Common myeloid progenitor, CD34-positive (primary cell): Measurements from ENCODE around the gene CHMP1A.

Experiments used
- CTCF ChIA-PET: fragments of 350-600 bp; sonication (Branson Sonifier 250); formaldehyde crosslinking; loops from one replicate; lab custom pipeline; 2021; ENCODE audit warnings: antibody characterized with exemption; lab: Charles Lee
- POLR2A ChIA-PET: fragments of 350-600 bp; sonication (Branson Sonifier 250); formaldehyde crosslinking; loops from one replicate; lab custom pipeline; 2021; ENCODE audit warnings: antibody characterized with exemption; lab: Charles Lee
- DNase-seq, 3 donors: peaks; one replicate each; pipeline versions ENCODE4 v3.0.0 to v3.0.0-alpha.2; 2013
- H3K27ac ChIP-seq, 2 experiments: 1 replicate in 1 of 2; 2 replicates in 1 of 2; pipeline ENCODE4 v1.7.0; 2013; ENCODE audit warnings: inconsistent platforms in 2 of 2, low read length in 2 of 2, mild to moderate bottlenecking in 2 of 2, low read depth in 1 of 2, moderate library complexity in 1 of 2; ENCODE audit not compliant: severe bottlenecking in 2 of 2, insufficient read depth in 1 of 2, poor library complexity in 1 of 2
- H3K27me3 ChIP-seq, 5 experiments: replicated peaks in 2 of 5; 1 replicate in 3 of 5; 2 replicates in 2 of 5; pipeline versions ENCODE4 v1.6.1 to v1.7.0; 2013; ENCODE audit warnings: low read length in 4 of 5, mild to moderate bottlenecking in 2 of 5, moderate library complexity in 2 of 5, inconsistent platforms in 1 of 5; ENCODE audit not compliant: insufficient read depth in 5 of 5, control insufficient read depth in 4 of 5
- H3K36me3 ChIP-seq, 4 experiments: 1 replicate in 2 of 4; 2 replicates in 2 of 4; pipeline versions ENCODE4 v1.6.1 to v1.7.0; 2013; ENCODE audit warnings: low read length in 3 of 4, control low read depth in 1 of 4, mild to moderate bottlenecking in 1 of 4; ENCODE audit not compliant: control insufficient read depth in 4 of 4, insufficient read depth in 4 of 4
- H3K4me1 ChIP-seq, 4 experiments: 1 replicate in 3 of 4; 2 replicates in 1 of 4; pipeline versions ENCODE4 v1.6.1 to v1.7.1; 2013; ENCODE audit warnings: low read length in 3 of 4, mild to moderate bottlenecking in 3 of 4, control low read depth in 1 of 4, inconsistent platforms in 1 of 4, moderate library complexity in 1 of 4; ENCODE audit not compliant: control insufficient read depth in 4 of 4, insufficient read depth in 4 of 4; ENCODE audit errors: control extremely low read depth in 1 of 4
- H3K4me3 ChIP-seq, 7 experiments: 1 replicate in 4 of 7; 2 replicates in 3 of 7; pipeline versions ENCODE4 v1.5.1 to v1.7.0; 2013; ENCODE audit warnings: mild to moderate bottlenecking in 7 of 7, low read length in 6 of 7, moderate library complexity in 6 of 7, inconsistent platforms in 2 of 7, low read depth in 2 of 7, control low read depth in 1 of 7; ENCODE audit not compliant: insufficient read depth in 4 of 7, control insufficient read depth in 1 of 7; ENCODE audit errors: extremely low read depth in 1 of 7
- H3K9me3 ChIP-seq, 5 experiments: 1 replicate in 4 of 5; 2 replicates in 1 of 5; pipeline versions ENCODE4 v1.6.1 to v1.7.1; 2013; ENCODE audit warnings: low read length in 4 of 5, mild to moderate bottlenecking in 2 of 5, inconsistent platforms in 1 of 5, low read depth in 1 of 5, moderate library complexity in 1 of 5; ENCODE audit not compliant: control insufficient read depth in 4 of 5, insufficient read depth in 2 of 5; ENCODE audit errors: control extremely low read depth in 1 of 5
- WGBS: methylation state at CpG from one replicate; pipeline ENCODE4 v1.1.5; 2013; ENCODE audit not compliant: insufficient coverage; 5-methylcytosine and 5-hydroxymethylcytosine counted together

CHMP1A gene

DNA sequence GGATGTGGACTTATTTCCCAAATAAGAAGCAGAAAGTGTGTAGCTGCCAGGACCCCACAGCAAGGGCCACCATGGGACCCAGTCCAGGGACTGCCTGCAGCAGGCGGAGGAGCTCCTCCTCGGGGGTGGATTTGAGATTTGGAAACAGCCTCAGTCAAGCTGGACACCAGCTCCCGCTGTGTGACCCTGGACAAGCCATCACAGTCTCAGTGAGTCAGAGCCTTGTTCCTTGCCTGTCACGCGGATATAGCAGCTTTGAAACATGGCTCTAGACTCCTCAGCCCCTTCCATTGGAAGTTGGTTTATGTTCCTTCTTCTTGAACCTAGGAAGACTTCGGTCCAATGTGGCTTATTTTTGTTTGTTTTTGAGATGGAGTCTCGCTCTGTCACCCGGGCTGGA is 56.6 kb downstream of the CHMP1A start:
- no peak overlapping the region for H3K4me3 ChIP-seq
- H3K9me3 ChIP-seq: no peaks in the 10 kb centered on the region
- no peaks in the 10 kb centered on the region for H3K27me3 ChIP-seq
- POLR2A ChIA-PET: no interaction called here
- no peaks in the 10 kb centered on the region for H3K36me3 ChIP-seq
- WGBS: 88% methylated on average over 3 of the region's 8 CpGs
- H3K27ac ChIP-seq: no peak overlapping the region
- CTCF ChIA-PET: interaction anchor here (0.9 to 1.9 kb wide), 3 partner anchors 8 to 11 kb away, joined by 3 to 7 read pairs (median 3); no protein-coding TSS in a partner anchor
- peaks cover 0 to 15% (median 10%) of the 10 kb centered on the region in 4 experiments for H3K4me1 ChIP-seq
- DNase-seq: no peak

DNA sequence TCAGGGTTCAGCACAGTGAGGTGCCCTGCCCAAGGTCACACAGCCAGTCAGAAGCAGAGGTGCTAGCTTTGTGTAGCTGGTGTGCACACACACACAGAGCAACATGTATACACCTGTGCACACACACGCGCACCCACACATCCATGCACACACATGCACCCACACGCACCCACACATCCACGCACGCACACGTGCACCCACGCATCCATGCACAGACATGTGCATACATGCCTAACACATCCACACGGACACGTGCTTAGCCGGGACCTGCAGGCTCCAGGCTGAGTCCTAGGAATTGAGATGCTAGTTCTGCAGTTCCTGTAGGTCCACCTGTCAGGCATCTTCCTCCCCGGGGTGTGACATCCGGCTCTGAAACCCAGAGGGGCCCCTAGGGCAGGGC is 57.1 kb downstream of the CHMP1A start:
- Histone ChIP-seq H3K36me3 (no peaks in the 10 kb centered on the region), H3K4me3 (no peak overlapping the region), H3K27ac (no peak overlapping the region), H3K9me3 (no peaks in the 10 kb centered on the region), H3K27me3 (no peaks in the 10 kb centered on the region), H3K4me1 (peaks cover 0 to 15% (median 10%) of the 10 kb centered on the region in 4 experiments)
- WGBS: 88% methylated on average over 12 of the region's 12 CpGs
- ChIA-PET CTCF (interaction anchor here (0.9 to 1.9 kb wide), 3 partner anchors 8 to 11 kb away, joined by 3 to 7 read pairs (median 3); no protein-coding TSS in a partner anchor), POLR2A (no interaction called here)
- no peak for DNase-seq

DNA sequence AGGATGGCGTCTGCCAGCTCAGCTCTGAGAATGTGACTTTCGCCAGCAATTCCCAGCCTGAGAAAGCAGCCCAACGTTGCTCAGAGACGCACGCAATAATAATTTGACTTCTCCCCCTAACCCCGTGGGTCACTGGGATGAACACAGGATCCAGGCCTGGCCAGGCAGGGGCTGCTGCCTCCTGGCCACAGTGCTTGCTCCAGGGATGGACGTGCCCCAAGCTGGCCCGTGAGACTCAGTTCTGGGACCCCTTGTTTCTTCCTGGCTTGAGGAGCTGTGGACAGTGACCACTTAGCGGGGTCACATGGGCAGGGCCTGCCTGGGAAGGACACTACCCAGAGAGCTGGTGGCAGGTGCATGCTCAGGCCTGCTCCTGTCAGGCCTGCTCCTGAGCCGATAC is 57.6 kb downstream of the CHMP1A start:
- Histone ChIP-seq H3K9me3 (no peaks in the 10 kb centered on the region), H3K4me3 (no peak overlapping the region), H3K27me3 (no peaks in the 10 kb centered on the region), H3K36me3 (no peaks in the 10 kb centered on the region), H3K4me1 (peaks cover 0 to 15% (median 10%) of the 10 kb centered on the region in 4 experiments), H3K27ac (no peak overlapping the region)
- 98% methylated on average over 10 of the region's 10 CpGs for WGBS
- DNase-seq: no peak
- POLR2A ChIA-PET: no interaction called here
- CTCF ChIA-PET: interaction anchor here (0.8 to 1.9 kb wide), 3 partner anchors 9 to 33 kb away, joined by 3 to 7 read pairs (median 3); no protein-coding TSS in a partner anchor

DNA sequence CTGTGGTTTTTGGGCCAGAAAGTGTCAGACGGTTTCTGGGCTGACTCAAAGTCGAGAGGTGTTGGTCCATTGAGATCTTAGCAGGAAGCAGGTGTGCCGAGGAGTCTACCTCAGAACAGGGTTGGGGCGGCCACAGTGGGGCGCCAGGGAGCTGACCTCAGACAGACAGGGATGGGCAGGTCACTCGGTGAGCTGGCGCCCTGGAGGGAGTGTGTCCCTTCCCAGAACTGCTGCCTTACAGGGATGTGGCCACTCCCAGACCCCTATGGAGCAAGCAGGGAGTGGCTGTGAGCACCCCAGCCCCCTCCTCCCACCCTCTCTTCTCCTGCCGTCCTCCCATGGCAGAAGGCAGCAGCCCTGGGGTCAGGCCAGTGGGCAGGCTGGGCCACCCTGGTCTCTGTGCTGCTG is 58.1 kb downstream of the CHMP1A start:
- WGBS: 51% methylated on average over 7 of the region's 8 CpGs
- peak in 2 of 3 donors; percentile 30 to 33 for DNase-seq
- no peaks in the 10 kb centered on the region for H3K27me3 ChIP-seq
- POLR2A ChIA-PET: no interaction called here
- H3K9me3 ChIP-seq: no peaks in the 10 kb centered on the region
- peaks cover 0 to 15% (median 10%) of the 10 kb centered on the region in 4 experiments for H3K4me1 ChIP-seq
- H3K36me3 ChIP-seq: no peaks in the 10 kb centered on the region
- no peak overlapping the region for H3K27ac ChIP-seq
- no peak overlapping the region for H3K4me3 ChIP-seq
- CTCF ChIA-PET: interaction anchor here (0.8 to 1.9 kb wide), 2 partner anchors 9 to 34 kb away, joined by 3 to 7 read pairs; no protein-coding TSS in a partner anchor

DNA sequence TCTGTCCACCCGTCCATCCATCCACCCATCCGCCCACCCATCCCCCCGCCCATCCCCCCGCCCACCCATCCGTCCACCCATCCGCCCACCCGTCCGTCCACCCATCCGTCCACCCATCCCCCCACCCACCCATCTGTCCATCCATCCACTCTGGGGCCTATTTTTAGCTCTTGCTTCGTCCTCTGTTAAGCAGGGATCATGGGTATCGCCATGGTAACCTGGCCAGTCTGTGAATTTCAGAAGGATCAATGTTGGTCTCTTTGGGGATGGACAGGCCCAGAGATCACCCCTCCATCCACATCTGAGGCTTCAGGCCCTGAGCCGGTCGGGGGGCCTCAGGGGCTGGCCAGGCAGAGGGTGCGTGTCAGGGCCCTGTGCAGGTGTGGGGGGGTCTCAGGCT is 59.3 kb downstream of the CHMP1A start:
- POLR2A ChIA-PET: no interaction called here
- peak in 1 of 3 donors; percentile 51 for DNase-seq
- CTCF ChIA-PET: no interaction called here

DNA sequence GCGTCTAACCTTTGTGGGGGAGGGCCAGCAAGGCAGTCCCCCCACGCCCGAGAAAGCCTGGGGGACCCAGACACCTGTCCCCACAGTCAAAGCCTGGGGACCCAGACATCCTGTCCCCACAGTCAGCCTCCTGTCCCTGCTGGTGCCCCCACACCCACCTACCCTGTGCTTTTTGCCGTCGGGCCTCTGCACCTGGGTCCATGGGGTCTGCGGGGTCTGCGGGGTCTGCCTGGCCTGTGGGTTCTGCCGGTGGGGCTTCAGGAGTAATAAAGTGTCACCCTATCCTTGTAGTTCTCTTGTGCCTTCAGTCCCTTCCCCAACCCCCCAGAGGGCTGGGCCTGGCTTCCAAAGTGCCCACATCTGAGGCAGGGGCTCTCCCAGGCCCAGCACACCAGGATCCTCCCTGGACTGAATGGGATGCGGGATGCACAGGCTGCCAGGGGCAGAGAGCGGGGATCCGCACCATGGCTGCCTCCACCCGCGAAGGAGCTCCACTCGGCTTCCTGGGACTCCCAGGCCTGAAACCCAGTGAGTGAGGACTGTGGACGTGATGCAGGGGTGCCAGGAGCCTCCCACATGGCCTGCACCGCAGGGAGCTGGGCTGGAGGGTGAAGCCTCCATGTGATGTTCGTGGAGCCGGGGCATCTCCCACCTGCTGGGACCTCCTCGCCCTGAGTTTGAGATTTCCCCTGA is 60.4 kb downstream of the CHMP1A start:
- no peak for DNase-seq
- Histone ChIP-seq H3K36me3 (no peaks in the 10 kb centered on the region), H3K27me3 (no peaks in the 10 kb centered on the region), H3K27ac (no peak overlapping the region), H3K9me3 (no peaks in the 10 kb centered on the region), H3K4me3 (no peak overlapping the region), H3K4me1 (peaks cover 0 to 3% (median under 1%) of the 10 kb centered on the region in 4 experiments)
- ChIA-PET CTCF (no interaction called here), POLR2A (interaction anchor here (1.3 kb wide), 1 partner anchor 60 kb away, joined by 3 read pairs; the partner anchor contains the start of gene CHMP1A)
- WGBS: 95% methylated on average over 16 of the region's 19 CpGs

More for the DNA sequence above, 59.3 kb downstream of the CHMP1A start:
- no peaks in the 10 kb centered on the region for H3K36me3 ChIP-seq
- H3K4me3 ChIP-seq: no peak overlapping the region
- no peaks in the 10 kb centered on the region for H3K27me3 ChIP-seq
- peaks cover 0 to 14% (median 10%) of the 10 kb centered on the region in 4 experiments for H3K4me1 ChIP-seq
- H3K9me3 ChIP-seq: no peaks in the 10 kb centered on the region
- 75% methylated on average over 2 of the region's 14 CpGs for WGBS
- no peak overlapping the region for H3K27ac ChIP-seq
